Measurements from ENCODE around the gene ADAD2.
A peak's percentile ranks its signal among the peaks of the same experiment; 100 is the strongest.

Gene ADAD2

DNA sequence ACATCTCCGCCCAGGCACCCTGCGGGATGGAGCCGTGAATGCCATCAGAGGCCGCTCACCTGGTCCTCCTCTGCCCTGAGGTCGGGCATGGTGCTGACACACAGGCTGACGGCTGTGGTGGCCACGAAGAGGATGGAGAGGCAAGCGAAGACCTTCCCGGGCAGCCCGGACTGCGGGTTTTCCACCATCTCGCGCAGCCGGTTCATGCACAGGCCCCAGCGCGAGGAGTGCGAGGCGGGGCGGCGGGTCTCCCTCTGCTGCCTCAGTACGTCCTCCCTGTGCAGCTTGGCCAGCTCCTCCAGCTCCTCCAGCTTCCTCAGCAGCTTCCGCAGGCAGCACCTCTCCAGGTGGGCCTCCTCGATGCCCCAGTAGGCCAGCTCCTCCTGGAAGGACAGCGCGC lies 45.7 kb downstream of the ADAD2 start:
- no peaks in the 10 kb centered on the region for H3K4me1 ChIP-seq (ENCODE audit: control insufficient read depth, insufficient read depth, low read length)
- H3K9me3 ChIP-seq (ENCODE audit: control insufficient read depth, insufficient read depth, low read depth, low read length): no peaks in the 10 kb centered on the region
- CTCF ChIA-PET: interaction anchor here (1.7 kb wide), 1 partner anchor 9 kb away, joined by 3 read pairs; no protein-coding TSS in a partner anchor
- POLR2A ChIA-PET: no interaction called here
- no peak overlapping the region for H3K27ac ChIP-seq (ENCODE audit: extremely low read depth, low read depth, low read length)
- H3K4me3 ChIP-seq (ENCODE audit: low read depth, low read length): no peak overlapping the region
- no peaks in the 10 kb centered on the region for H3K36me3 ChIP-seq (ENCODE audit: control insufficient read depth in 2 of 2, insufficient read depth in 1 of 2, low read length in 2 of 2)
- TF ChIP-seq ZFHX2 (tag by site-specific recombination; conservative IDR thresholded peaks at IDR 0.05) (no peak), ZSCAN23 (tag by site-specific recombination; IDR thresholded peaks at IDR 0.05) (no peak), RBAK (tag by site-specific recombination; IDR thresholded peaks at IDR 0.05) (no peak), PRDM1 (tag by site-specific recombination; IDR thresholded peaks at IDR 0.05) (no peak), TCF7L2 (IDR thresholded peaks at IDR 0.05; ENCODE audit: borderline replicate concordance, low read depth, low read length) (no peak), IKZF3 (tag by site-specific recombination; IDR thresholded peaks at IDR 0.05) (no peak)
- TF ChIP-seq, protein P1, sequence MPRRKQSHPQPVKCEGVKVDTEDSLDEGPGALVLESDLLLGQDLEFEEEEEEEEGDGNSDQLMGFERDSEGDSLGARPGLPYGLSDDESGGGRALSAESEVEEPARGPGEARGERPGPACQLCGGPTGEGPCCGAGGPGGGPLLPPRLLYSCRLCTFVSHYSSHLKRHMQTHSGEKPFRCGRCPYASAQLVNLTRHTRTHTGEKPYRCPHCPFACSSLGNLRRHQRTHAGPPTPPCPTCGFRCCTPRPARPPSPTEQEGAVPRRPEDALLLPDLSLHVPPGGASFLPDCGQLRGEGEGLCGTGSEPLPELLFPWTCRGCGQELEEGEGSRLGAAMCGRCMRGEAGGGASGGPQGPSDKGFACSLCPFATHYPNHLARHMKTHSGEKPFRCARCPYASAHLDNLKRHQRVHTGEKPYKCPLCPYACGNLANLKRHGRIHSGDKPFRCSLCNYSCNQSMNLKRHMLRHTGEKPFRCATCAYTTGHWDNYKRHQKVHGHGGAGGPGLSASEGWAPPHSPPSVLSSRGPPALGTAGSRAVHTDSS (tag by site-specific recombination; IDR thresholded peaks at IDR 0.05): no peak

DNA sequence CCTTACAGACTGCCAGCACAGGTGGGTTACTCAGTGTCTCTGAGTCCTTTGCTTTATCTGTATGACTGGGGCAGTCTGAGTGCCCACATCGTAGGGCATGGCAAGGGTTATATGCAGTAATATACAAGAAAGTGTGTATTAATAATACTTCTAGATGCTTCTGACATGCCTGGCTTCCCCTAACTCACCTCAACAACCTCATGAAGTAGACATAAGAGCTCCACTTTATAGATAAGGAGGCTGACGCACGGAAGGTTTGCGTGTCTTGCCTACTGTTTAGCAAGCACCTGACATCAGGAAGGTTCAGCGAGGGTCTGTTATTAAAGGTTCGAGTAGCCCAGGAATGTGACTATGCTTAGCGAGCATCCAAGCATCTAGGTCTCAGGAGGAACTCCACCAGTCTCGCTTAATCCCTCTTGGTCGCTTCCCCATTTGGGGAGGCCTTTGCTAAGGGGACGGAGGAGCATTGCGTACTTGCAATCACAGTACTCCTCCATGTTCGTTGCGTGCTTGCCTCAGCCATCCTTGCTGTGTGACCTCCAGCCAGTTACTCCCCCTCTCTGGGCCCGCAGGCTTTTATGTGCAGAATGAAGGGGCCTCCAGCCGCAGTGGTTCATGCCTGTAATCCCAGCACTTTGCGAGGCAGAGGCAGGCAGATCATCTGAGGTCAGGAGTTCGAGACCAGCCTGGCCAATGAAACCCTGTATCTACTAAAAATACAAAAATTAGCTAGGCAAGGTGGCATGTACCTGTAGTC lies 47.2 kb downstream of the ADAD2 start:
- H3K4me1 ChIP-seq (ENCODE audit: control insufficient read depth, insufficient read depth, low read length): no peaks in the 10 kb centered on the region
- TF ChIP-seq ZNF768 (tag by site-specific recombination; IDR thresholded peaks at IDR 0.05) (peak; percentile 81), KLF16 (tag by site-specific recombination; IDR thresholded peaks at IDR 0.05) (no peak)
- no peak overlapping the region for H3K27ac ChIP-seq (ENCODE audit: extremely low read depth, low read depth, low read length)
- POLR2A ChIA-PET: no interaction called here
- H3K36me3 ChIP-seq (ENCODE audit: control insufficient read depth in 2 of 2, insufficient read depth in 1 of 2, low read length in 2 of 2): no peaks in the 10 kb centered on the region
- H3K4me3 ChIP-seq (ENCODE audit: low read depth, low read length): no peak overlapping the region
- CTCF ChIA-PET: interaction anchor here (0.7 to 0.8 kb wide), 2 partner anchors 51 to 244 kb away, joined by 3 to 4 read pairs; no protein-coding TSS in a partner anchor
- no peaks in the 10 kb centered on the region for H3K9me3 ChIP-seq (ENCODE audit: control insufficient read depth, insufficient read depth, low read depth, low read length)

DNA sequence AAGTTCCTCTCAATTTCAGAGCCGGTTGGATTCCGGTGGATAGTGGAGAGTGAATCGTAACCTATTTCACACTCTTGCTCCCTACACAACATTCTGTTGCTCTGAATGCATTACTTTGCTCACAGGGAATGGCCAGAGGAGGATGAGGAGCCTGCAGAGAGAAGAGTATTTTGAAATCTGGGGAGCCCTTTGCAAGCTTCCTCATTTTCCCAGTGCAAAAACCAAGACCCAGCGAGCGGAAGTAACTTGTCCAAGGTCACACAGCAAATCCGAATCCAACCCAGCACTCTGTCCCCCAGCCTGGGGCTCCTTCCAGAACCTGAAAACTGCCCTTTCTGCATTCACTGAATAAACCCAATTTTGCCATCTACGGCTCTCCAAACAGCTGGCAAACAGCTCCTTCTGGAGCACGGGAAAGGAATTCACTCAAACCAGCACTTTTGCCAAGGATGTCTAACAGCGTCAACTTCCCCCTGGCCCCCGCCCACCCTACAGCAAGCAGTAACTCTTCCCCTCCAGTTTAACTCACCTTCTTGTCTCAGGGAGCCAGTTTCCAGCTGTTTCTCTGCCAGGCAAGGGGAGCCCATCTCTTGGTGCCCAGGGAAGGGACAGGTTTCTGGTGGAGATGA lies 48.3 kb downstream of the ADAD2 start:
- H3K36me3 ChIP-seq (ENCODE audit: control insufficient read depth in 2 of 2, insufficient read depth in 1 of 2, low read length in 2 of 2): no peaks in the 10 kb centered on the region
- no peaks in the 10 kb centered on the region for H3K9me3 ChIP-seq (ENCODE audit: control insufficient read depth, insufficient read depth, low read depth, low read length)
- no peak overlapping the region for H3K27ac ChIP-seq (ENCODE audit: extremely low read depth, low read depth, low read length)
- ChIA-PET CTCF (interaction anchor here (0.7 to 1.2 kb wide), 3 partner anchors 9 to 197 kb away, joined by 3 read pairs; partner anchors contain the start of gene SLC38A8), POLR2A (no interaction called here)
- no peak for TF ChIP-seq SCRT2 (tag by site-specific recombination; IDR thresholded peaks at IDR 0.05)
- TF ChIP-seq ZNF174 (tag by site-specific recombination; IDR thresholded peaks at IDR 0.05): no peak
- no peak for TF ChIP-seq ZNF157 (tag by site-specific recombination; IDR thresholded peaks at IDR 0.05)
- TF ChIP-seq ZEB2 (tag by site-specific recombination; IDR thresholded peaks at IDR 0.05): no peak
- no peak overlapping the region for H3K4me3 ChIP-seq (ENCODE audit: low read depth, low read length)
- no peaks in the 10 kb centered on the region for H3K4me1 ChIP-seq (ENCODE audit: control insufficient read depth, insufficient read depth, low read length)

DNA sequence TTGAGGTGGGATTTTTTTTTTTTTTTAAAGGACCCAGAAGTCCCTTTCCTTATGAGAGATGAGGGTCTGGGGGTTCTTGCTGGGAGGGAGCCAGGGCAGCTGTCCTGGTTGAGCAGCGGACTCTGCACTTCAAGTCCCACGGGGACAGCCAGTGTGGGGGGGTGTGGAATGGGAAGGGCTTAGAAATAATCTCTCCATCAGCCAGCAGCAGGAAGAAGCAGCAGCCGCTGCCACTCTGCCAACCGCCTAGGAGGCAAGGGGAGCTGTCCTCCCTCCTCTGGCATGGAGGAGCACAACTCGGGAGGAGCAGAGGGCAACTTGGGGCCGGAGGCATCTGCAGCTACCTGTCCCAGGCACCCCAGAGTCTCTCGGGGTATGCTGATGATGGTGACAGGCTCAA lies 49.0 kb downstream of the ADAD2 start, which contains the start of gene KCNG4:
TSS of gene KCNG4 (minus strand) at position 104 of the 400 bp plus-strand sequence. CDS start 2,527 bp downstream, outside the sequence.
- no peaks in the 10 kb centered on the region for H3K36me3 ChIP-seq (ENCODE audit: control insufficient read depth in 2 of 2, insufficient read depth in 1 of 2, low read length in 2 of 2)
- no peaks in the 10 kb centered on the region for H3K9me3 ChIP-seq (ENCODE audit: control insufficient read depth, insufficient read depth, low read depth, low read length)
- H3K4me3 ChIP-seq (ENCODE audit: low read depth, low read length): no peak within 1 kb of the TSS
- H3K27ac ChIP-seq (ENCODE audit: extremely low read depth, low read depth, low read length): no peak within 1 kb of the TSS
- no peaks in the 10 kb centered on the region for H3K4me1 ChIP-seq (ENCODE audit: control insufficient read depth, insufficient read depth, low read length)
- ChIA-PET CTCF (interaction anchor here (0.7 to 1.2 kb wide), 3 partner anchors 8 to 197 kb away, joined by 3 read pairs; partner anchors contain the start of gene SLC38A8), POLR2A (no interaction called here)
- TF ChIP-seq, protein P2, sequence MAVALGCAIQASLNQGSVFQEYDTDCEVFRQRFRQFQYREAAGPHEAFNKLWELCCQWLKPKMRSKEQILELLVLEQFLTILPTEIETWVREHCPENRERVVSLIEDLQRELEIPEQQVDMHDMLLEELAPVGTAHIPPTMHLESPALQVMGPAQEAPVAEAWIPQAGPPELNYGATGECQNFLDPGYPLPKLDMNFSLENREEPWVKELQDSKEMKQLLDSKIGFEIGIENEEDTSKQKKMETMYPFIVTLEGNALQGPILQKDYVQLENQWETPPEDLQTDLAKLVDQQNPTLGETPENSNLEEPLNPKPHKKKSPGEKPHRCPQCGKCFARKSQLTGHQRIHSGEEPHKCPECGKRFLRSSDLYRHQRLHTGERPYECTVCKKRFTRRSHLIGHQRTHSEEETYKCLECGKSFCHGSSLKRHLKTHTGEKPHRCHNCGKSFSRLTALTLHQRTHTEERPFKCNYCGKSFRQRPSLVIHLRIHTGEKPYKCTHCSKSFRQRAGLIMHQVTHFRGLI (tag by site-specific recombination; IDR thresholded peaks at IDR 0.05): no peak
- TF ChIP-seq ZFP41 (tag by site-specific recombination; IDR thresholded peaks at IDR 0.05; ENCODE audit: borderline replicate concordance): no peak
- no peak for TF ChIP-seq ZFP69B (tag by site-specific recombination; IDR thresholded peaks at IDR 0.05)
- no peak for TF ChIP-seq ZNF155 (tag by site-specific recombination; IDR thresholded peaks at IDR 0.05)
- TF ChIP-seq GLIS2 (tag by site-specific recombination; IDR thresholded peaks at IDR 0.05): no peak
- TF ChIP-seq, protein P3, sequence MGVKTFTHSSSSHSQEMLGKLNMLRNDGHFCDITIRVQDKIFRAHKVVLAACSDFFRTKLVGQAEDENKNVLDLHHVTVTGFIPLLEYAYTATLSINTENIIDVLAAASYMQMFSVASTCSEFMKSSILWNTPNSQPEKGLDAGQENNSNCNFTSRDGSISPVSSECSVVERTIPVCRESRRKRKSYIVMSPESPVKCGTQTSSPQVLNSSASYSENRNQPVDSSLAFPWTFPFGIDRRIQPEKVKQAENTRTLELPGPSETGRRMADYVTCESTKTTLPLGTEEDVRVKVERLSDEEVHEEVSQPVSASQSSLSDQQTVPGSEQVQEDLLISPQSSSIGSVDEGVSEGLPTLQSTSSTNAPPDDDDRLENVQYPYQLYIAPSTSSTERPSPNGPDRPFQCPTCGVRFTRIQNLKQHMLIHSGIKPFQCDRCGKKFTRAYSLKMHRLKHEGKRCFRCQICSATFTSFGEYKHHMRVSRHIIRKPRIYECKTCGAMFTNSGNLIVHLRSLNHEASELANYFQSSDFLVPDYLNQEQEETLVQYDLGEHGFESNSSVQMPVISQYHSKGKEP (tag by site-specific recombination; IDR thresholded peaks at IDR 0.05): no peak
- TF ChIP-seq, protein P4, sequence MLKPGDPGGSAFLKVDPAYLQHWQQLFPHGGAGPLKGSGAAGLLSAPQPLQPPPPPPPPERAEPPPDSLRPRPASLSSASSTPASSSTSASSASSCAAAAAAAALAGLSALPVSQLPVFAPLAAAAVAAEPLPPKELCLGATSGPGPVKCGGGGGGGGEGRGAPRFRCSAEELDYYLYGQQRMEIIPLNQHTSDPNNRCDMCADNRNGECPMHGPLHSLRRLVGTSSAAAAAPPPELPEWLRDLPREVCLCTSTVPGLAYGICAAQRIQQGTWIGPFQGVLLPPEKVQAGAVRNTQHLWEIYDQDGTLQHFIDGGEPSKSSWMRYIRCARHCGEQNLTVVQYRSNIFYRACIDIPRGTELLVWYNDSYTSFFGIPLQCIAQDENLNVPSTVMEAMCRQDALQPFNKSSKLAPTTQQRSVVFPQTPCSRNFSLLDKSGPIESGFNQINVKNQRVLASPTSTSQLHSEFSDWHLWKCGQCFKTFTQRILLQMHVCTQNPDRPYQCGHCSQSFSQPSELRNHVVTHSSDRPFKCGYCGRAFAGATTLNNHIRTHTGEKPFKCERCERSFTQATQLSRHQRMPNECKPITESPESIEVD (tag by site-specific recombination; IDR thresholded peaks at IDR 0.05): no peak
- no peak for TF ChIP-seq ZNF670 (tag by site-specific recombination; IDR thresholded peaks at IDR 0.05; ENCODE audit: low read depth)
- no peak for TF ChIP-seq SCRT2 (tag by site-specific recombination; IDR thresholded peaks at IDR 0.05)

All from HEK293 (cell line).